HG03139 (cell line): ENCODE measurements around the gene SCD5.

ENCODE experiments used
- ATAC-seq: cut with Tn5 transposase; IDR thresholded peaks from one replicate; pipeline ENCODE4 v1.9.1; 2021; ENCODE audit not compliant: unreplicated experiment

The SCD5 gene

DNA sequence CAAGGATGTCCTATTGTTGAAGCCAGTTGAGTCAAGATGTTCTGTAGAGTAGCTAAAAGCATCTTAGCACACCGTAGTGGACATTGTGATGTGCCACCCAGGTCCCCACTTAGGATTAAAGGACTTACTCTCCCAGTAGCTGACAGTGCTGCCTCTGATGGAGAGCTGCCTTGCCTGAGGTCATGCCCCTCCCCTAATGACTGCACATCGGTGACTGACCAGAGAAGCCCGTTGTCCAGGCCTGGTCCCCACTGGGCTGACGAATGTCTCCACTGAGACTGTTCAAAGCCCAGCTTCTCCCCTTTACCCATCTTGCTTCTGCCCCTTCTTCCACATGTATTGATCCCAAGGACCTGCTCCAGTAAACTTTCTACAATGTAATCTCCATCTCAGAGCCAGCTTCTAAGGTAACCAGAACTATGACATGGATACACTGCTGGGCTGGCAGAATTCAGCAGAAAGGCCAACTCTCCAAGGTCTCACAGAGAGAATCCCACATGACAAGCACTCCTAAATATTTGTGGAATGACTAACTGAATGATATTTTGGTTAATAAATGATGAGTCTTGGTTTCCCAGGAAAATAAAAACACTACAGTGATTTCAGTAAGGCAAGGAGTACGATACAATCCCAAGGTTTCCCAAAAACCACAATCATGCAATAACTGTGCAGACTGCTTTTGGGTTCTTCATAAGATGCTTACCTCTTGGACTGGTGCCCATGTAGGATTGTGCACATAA, 154.4 kb downstream of the SCD5 start:
- ATAC-seq: no peak

DNA sequence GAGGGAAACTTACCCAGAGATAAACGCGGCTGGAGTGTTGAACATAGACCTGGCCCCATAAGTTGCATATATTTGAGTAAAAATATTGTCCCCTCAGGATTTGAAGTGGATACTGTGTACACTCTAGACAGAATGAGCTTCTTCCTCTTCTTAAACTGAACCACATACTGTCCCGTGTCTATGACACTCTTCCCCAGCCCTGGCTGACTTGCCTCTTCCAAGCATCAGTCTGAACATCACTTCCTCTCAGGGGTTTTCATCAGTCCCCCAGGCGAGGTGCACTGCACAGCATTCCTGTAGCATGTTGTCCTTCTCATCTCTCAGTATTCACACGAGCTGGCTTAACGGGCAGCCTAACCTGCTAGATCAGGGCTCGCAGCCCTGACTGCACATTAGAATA, 156.3 kb downstream of the SCD5 start:
- no peak for ATAC-seq

DNA sequence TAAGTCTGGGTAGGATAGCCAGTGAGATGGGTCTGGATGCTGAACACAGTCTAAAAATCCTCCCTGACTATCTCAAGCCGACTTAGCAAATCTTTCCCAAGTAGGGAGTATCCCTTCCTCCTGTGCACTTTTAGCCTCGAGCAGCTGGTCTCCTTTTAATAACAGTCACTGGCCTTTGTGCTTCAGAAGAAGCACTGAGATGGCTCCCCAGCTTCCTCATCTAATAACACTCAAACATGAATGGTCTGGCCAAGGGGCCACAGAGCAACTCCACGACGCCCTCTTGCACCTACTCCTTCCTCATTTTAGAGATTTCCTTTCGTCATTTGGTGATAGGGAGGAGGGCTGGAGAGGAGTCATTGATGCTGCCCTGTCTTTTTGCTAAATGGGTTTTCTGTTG, 158.1 kb downstream of the SCD5 start:
- no peak for ATAC-seq

DNA sequence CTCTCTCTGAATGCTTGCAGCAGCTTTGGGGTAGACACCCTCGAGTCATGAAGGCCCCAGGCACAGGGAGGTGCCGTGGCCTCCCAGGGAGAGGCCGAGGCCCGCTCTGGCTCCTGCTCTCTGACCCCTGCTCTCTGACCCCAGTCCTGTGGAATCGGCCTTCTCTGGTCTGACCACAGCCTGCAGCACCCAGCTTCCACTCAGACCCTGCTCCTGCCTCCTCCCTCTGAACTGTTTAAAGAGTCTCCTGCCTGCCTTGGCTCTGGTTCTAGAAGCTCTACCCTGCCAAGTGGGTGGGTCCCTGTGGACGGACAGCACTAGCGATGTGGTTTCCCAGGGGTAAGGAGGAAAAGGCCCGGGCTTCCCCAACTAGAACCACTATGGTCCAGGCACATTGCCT, 158.6 kb downstream of the SCD5 start:
- no peak for ATAC-seq

DNA sequence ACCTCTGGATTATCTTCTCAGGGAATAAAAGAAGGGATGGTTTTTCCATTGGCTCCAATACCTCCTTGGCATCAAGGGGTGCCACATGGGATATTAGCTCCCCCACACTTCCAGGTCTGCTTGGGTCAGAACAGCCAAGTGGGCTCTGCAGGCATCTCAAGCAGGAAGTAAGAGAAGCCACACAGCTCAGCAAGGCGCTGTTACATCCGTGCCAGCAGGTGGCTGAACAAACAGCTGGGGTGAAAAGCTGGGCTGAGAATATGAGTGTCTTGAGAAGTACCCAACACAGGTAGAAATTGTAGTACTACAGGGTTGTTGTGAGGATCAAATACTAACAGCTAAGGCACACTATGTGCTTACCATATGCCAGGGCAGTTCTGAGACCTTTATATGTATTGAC, 160.1 kb downstream of the SCD5 start:
- ATAC-seq: no peak

DNA sequence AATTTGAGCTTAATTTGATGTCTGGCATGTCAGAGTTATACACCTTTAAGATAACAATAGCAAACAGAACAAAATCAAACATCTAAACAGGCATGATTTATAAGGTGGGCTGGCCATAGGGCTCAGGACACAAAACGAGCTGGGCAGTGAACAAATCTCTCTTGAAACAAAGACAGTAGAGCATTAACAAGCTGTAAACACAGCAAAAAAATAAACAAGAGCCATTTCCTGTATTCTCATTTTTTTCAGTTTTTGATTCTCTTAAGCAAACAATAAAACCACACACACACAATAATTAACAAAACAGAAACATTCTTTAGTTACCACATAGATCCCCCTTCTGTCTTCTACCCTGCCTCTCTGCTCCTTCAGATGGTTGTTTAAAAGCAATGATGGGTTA, 168.5 kb downstream of the SCD5 start:
- no peak for ATAC-seq

DNA sequence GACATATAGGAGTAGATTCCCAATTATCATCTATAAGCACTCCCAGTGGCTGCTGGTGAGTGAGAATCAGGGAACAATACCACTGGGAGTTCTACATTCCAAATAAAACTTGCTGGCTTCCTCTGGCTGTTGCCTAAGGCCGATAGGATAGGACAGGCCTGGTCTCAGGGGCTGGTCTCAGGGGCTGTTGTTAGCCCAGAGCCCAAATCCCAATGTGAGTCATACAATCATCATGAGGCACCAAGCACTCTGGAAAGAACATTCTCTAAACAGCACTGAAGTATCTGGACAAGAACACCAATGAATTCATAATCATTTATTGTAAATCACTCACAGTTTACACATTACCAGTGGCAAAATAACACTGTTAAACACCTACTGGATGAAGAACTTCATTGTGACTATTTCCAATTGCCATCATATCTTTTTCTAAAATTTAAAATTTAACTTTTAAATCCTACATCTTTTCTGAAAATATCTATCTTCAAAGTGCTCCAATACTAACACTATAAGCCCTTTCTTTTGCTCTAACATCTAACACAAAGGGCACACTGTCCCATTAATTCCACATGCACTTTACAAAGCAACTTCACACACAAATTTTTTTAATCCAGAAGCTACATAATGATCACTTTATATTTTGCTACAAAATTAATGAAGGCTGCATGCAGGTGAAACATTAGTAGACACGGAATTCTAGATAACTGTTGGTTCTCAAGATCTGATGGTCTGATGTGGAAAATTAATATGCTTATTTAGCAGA, 169.2 kb downstream of the SCD5 start:
- ATAC-seq: no peak

DNA sequence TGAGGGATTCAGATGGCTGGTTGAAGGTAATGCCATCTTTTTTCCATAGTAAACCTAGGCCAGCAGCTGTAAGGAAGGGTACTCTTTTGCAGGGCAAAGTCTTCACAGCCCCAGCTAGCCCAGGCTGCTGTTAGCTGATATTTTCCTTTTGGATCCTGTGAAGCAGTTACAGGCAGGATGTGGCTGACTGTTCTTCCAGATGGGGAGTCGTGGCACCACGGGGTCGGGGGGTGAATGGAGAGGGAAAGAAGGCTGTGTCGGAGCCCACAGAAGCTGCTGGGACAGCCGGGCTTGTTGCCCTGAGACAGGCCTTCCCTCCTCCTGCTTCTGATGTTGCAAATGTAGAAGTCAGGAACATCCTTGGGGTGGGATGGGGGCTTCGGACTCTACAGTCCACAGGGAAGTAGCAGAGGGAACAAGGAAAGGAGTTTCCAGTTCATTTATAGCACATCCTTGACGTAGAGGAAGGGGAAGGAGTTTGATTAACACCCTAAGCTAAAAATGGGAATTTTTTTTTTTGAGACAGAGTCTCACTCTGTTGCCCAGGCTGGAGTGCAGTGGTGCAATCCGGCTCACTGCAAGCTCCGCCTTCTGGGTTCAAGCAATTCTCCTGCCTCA, 172.2 kb downstream of the SCD5 start:
- ATAC-seq: no peak

DNA sequence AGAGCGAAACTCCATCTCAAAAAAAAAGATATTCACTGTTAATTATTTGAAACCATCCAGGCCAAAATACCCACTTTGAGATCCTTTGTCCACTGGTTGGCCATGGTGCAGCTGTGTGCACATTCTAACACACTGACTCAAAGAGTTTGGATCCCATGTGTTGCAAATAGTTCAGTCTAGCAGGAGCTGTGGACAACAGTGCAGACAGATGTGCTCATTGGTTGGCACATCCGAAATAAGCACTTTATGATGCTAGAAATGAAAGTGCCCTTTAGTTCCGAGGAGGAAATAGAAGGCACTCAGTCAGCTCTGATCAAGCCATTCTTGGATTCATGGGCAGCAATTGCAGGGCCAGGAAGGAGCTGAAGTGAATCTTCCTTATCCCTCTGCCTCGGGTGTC, 173.8 kb downstream of the SCD5 start:
- no peak for ATAC-seq

DNA sequence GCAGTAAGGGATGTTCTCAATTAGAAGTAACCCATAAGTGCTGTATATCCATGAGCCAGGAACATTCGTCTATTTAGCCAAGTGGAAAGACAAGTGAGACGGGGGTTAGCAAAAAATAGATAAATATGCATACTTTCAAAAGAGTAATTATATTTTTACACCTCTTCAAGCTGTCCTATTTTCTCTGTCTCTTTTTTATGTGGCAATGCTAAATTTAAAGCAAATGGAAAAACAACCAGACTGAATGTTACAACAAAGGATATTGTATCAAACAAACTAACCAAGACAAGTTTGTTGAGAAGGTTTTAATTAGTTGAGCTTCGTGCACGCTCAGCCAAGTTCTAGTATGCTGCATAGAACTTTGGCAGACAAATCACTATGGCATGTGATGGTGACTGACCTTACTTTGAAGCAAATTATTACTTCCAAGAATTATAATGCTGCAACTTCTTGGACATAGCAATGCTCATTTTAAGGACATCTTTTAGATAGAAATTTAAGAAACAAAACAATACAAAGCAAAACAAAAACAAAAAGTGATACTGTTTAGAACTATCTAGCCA, 175.4 kb downstream of the SCD5 start:
- ATAC-seq: no peak

DNA sequence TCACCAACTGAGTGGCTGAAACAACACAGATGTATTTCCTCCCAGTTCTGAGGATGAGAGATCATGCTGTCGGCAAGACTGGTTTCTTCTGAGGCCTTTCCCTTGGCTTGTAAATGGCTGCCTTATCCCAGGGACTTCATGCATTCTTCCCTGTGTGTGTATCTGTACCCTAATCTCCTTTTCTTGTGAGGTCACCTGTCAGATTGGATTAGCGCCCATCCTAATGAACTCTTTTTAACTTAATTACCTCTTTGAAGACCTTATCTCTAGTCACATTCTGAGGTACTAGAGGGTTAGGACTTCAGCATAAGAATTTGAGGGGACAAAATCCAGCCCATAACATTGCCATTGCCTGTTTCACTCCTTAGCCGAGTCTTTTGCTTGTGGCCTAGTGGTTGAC, 177.3 kb downstream of the SCD5 start:
- ATAC-seq: no peak

DNA sequence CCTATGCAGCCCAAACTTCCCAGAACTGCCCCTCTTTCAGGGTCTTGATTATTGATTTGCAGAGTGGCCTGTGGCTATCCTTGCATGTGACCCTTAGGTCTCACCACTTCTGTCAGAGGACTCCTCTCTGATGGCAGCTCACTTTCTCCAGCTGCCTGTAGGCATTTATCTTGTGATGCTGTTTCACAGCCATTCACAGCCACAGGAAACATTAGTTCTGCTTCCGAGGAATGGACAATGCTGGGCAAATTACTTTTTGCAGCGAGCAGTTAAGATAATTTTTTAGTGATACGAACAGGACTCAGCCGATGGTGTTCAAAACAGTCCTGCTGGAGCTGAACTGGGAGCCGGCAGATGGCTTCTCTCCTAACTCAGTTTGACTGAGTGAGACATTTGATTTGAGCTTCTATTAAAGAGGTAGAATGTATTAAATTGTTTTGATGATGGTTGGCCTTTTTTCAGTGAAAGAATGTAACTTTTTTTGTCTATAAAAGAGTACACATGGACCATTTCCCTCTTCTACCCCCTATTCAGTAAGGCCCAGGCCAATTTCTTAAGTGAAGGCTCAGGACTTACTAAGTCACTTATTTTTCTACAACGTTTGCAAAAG, 178.4 kb downstream of the SCD5 start:
- no peak for ATAC-seq

DNA sequence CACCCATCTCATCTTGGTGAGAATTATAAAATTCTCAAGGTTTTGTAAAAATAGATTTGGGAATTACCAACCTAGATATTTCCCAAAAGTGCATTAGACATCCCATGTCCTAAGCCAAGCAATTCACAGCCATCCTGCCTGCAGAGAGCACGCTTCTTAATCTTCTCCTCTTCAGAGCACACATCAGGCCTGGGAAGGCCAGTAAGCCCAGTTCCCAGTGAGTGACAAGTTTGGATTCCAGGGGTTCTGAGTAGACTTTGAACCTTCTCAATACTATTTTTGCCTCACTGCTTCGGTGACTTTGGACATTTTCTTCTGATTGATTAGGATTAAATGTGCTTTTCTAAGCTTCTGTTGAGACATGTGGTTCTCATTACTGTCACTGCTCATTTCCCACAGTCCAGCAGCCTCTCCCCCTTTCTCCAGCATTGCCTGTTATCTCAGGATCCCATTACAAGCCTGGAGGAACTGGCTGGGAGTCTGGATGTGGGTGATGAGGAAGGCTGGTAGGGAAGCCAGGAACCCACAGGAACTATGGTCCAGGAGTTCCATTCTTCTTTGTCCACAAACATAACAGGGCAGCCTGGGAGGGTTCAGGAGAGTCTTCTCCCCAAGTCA, 180.4 kb downstream of the SCD5 start:
- ATAC-seq: no peak

DNA sequence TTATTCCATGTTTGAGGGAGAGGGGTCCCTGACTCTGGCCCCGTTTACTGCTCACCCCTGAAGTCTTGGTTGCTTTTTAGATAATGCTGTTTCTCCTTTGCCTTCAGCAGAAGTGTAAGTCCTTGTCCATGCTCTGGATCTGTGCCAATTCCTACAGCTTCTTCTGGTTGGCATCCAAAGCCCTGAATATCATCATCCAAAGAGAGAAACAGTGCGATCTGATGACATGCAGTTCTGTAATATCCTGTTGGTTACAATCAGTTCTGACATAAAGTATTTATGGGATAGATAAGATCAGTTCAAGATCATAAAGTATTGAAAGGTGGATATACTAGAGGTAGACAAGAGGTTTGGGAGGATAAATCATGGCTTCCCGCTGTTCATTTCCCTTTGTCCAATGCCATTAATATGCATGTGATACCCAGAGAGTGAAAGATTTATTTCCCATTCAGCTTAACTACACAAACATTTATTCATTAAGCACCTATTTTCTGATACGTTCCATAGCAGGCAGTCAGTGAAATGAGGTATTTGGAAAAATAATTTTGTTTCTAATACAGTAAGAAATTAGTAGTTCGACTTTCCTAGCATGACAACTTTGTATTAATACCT, 183.7 kb downstream of the SCD5 start:
- ATAC-seq: no peak

DNA sequence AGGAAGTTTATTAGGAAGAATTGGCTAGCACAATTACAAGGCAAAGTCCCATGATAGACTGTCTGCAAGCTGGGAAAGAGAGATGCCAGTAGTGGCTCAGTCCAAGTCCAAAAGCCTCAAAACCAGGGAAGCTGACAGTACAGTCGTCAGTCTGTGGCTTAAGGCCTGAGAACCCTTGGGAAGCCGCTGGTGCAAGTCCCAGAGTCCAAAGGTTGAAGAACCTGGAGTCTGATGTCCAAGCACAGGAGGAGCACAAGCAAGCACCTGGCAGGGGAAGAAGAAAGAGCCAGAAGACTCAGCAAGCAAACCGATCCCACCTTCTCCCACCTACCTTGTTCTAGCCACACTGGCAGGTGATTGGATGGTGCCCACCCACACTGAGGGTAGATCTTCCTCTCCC, 185.5 kb downstream of the SCD5 start:
- no peak for ATAC-seq

DNA sequence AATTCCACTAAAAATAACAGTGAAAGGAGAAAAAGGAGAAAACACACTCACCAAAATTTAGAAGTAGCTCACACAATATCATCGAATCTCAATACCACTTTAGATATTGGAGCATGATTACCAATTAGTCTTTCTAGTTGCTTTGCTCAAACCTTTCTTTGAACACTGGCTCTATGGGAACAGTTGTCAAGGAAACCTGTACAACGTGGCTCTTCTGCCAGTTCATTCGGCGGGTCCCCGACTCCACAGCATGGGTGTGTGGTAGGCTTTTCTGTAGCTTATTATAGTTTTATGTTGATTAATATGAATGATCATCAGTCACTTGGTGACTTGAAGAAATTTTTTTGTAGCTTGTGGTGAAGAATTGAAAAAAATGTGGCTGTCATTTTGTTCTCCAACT, 186.6 kb downstream of the SCD5 start:
- ATAC-seq: no peak

DNA sequence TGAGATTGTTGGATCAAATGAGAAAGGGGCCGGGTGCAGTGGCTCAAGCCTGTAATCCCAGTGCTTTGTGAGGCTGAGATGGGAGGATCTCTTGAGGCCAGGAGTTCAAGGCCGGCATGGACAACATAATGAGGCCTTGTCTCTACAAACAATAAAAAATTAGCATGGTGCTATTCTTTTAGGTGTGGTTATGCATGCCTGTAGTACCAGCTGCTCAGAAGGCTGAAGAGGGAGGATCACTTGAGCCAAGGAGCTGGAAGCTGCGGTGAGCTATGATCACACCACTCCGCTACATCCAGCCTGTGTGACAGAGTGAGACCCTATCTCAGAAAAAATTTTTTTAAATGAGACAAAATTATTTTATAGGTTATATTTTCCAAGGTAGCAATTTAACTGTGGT, 187.1 kb downstream of the SCD5 start:
- no peak for ATAC-seq

DNA sequence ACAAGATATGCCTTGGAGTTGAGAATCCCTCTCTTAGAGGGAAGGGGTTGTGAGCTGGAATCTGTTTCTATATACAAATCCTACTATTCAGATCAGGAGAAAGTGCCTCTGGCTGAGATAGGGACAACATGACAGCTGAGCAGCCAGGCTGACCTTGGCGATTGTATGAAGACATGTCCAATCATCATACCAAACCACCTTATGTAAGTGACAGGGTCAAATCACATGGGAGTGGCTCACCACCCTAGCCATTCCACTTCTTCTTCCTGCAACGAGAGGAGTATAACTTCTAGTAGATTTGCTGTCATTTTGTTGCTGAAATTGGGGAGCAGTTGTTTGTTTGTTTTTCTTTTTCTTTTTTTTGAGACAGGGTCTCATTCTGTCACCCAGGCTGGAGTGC, 188.6 kb downstream of the SCD5 start:
- ATAC-seq: no peak

DNA sequence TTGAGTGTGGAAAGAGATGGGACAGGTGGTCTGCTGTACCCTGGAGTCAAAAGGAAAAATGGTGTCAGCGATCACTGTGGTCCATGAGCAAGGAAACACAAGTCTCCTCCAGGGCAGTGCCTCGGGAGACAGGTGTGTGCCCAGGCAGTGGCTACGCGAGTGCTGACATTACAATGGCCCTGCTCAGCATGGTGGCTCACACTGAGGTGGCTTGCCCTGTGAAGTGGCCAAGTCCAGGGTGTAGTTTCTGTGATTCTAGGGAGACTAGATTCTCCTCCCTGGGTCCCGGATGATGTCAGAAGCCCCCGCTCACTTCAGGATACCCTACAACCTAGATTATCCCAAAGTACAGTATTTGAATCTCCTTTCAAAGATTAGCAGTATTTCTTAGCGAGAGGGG, 192.0 kb downstream of the SCD5 start:
- no peak for ATAC-seq

DNA sequence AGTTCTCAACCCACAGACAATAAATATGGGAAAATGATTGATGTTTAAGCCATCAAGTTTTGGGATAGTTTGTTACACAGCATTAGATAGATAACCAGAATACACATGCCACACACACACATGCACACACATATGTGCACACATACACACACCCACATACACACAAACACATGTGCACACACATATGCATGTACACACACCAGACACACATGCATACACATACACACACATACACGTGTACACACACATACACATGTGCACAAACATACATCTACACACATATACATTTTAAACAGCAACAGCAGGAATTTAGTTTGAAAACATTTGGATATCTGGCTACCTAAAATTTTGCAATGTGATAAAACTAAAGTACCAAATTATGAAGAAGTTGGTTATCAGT, 194.1 kb downstream of the SCD5 start:
- ATAC-seq: no peak
